HepG2 (cell line): ENCODE results near the gene MFSD6. TPM values are rescaled to one million over a fixed set of nuclear protein-coding genes. Genes with fewer than 3 reads are reported as not detected.
"Not testable (repeated sequence)": the region's sequence is repeated elsewhere in the genome, so short reads cannot be mapped to it uniquely, and the experiment has no call there.

Experiments
- ATAC-seq: fragments of 200-7000 bp; cut with Tn5 transposase; 3 replicates; pipeline ENCODE4 v1.9.1; 2020; ENCODE audit warnings: mild to moderate bottlenecking, moderate library complexity
- BruUV-seq: library from RNA; stranded (reverse); fragments of 400-500 nt; replicated peaks from 2 replicates; lab custom pipeline; 2021; lab: Mats Ljungman, UMichigan
- CTCF ChIA-PET: fragments of 300-600 bp; formaldehyde crosslinking; extraction: SDS; loops from one replicate; lab custom pipeline; 2021; ENCODE audit warnings: low total read pairs, inconsistent platforms, low intra/inter-chr PET ratio; lab: Yijun Ruan, JAX
- POLR2A ChIA-PET: fragments of 350-600 bp; sonication (Branson Sonifier 250); formaldehyde crosslinking; loops from one replicate; lab custom pipeline; 2020; ENCODE audit warnings: antibody characterized with exemption, inconsistent platforms; lab: Yijun Ruan, JAX
- DNase-seq: peaks from one replicate; pipeline ENCODE4 v3.0.0-alpha.2; 2015; ENCODE audit warnings: low spot score
- FAIRE-seq: peaks from 3 replicates; lab custom pipeline; 2011; peaks lifted over from hg19 to GRCh38; lab: Jason Lieb, UNC
- H2AFZ ChIP-seq: one replicate; pipeline ENCODE4 v1.6.1; 2011; ENCODE audit warnings: low read length, inconsistent platforms
- H3K27ac ChIP-seq: fragments of 300-600 bp; 3 replicates; pipeline ENCODE4 v1.8.0; 2011; ENCODE audit warnings: mixed run types, mild to moderate bottlenecking, mixed read lengths, low read length, inconsistent platforms; ENCODE audit not compliant: insufficient read depth; ENCODE audit errors: extremely low read length
- H3K27me3 ChIP-seq, 2 experiments: fragments of 200-600 bp in 1 of 2; 2 replicates in 1 of 2; 3 replicates in 1 of 2; pipeline versions ENCODE4 v1.6.0 to v1.8.0; 2011; ENCODE audit warnings: low read length in 2 of 2, mild to moderate bottlenecking in 2 of 2, moderate library complexity in 2 of 2, inconsistent platforms in 1 of 2; ENCODE audit not compliant: insufficient read depth in 2 of 2, control insufficient read depth in 1 of 2
- H3K36me3 ChIP-seq, 2 experiments: fragments of 200-600 bp in 1 of 2; replicated peaks in 1 of 2; 2 replicates in 1 of 2; 3 replicates in 1 of 2; pipeline versions ENCODE4 v1.5.1 to v1.8.0; 2011; ENCODE audit warnings: low read length in 2 of 2, inconsistent platforms in 1 of 2; ENCODE audit not compliant: insufficient read depth in 2 of 2, control insufficient read depth in 1 of 2
- H3K4me1 ChIP-seq: 2 replicates; pipeline ENCODE4 v1.5.1; 2012; ENCODE audit warnings: low read length, inconsistent platforms; ENCODE audit not compliant: insufficient read depth
- H3K4me2 ChIP-seq: 2 replicates; pipeline ENCODE4 v1.6.0; 2011; ENCODE audit warnings: low read depth, low read length, inconsistent platforms
- H3K4me3 ChIP-seq, 3 experiments: fragments of 200-600 bp in 1 of 3; sonication (generic), shearing (Covaris generic) in 1 of 3; replicated peaks in 1 of 3; 2 replicates each; pipeline ENCODE4 v1.5.1; 2011 to 2016; ENCODE audit warnings: low read length in 3 of 3, inconsistent platforms in 2 of 3, low read depth in 2 of 3, mild to moderate bottlenecking in 2 of 3, control low read depth in 1 of 3, mixed read lengths in 1 of 3; ENCODE audit not compliant: insufficient read depth in 1 of 3
- H3K79me2 ChIP-seq: one replicate; pipeline ENCODE4 v1.6.1; 2011; ENCODE audit warnings: low read length, inconsistent platforms; ENCODE audit not compliant: insufficient read depth
- H3K9ac ChIP-seq: 2 replicates; pipeline ENCODE4 v1.6.0; 2011; ENCODE audit warnings: mild to moderate bottlenecking, low read depth, low read length, inconsistent platforms; ENCODE audit not compliant: insufficient read depth
- H3K9me3 ChIP-seq: 2 replicates; pipeline ENCODE4 v1.5.1; 2012; ENCODE audit warnings: mild to moderate bottlenecking, low read length
- H4K20me1 ChIP-seq: 2 replicates; pipeline ENCODE4 v1.6.0; 2011; ENCODE audit warnings: inconsistent platforms, mild to moderate bottlenecking, low read length, moderate library complexity; ENCODE audit not compliant: insufficient read depth
- ATF4 ChIP-seq, 2 experiments: fragments of 450-650 bp in 1 of 2; sonication (generic) in 1 of 2; formaldehyde crosslinking; IDR thresholded peaks; 2 replicates each; pipeline versions ENCODE4 v1.5.0 to v1.8.0; 2020 to 2022; ENCODE audit warnings: mild to moderate bottlenecking in 1 of 2, missing genetic modification reagents in 1 of 2
- MAFF ChIP-seq: IDR thresholded peaks from 2 replicates; pipeline ENCODE4 v1.6.1; 2011; ENCODE audit warnings: low read depth, low read length, improper control_type of control experiment
- MAFK ChIP-seq, 2 experiments: IDR thresholded peaks in 1 of 2; conservative IDR thresholded peaks in 1 of 2; 2 replicates each; pipeline ENCODE4 v1.6.1; 2011; ENCODE audit warnings: improper control_type of control experiment in 2 of 2, low read length in 2 of 2
- ZNF550 ChIP-seq: sonication (generic); formaldehyde crosslinking; IDR thresholded peaks from 2 replicates; pipeline ENCODE4 v1.4.0; 2020; ENCODE audit warnings: mild to moderate bottlenecking, missing genetic modification reagents, borderline replicate concordance
- ZNF562 ChIP-seq: sonication (generic); formaldehyde crosslinking; IDR thresholded peaks from 2 replicates; pipeline ENCODE4 v1.8.0; 2022; ENCODE audit warnings: missing genetic modification reagents, borderline replicate concordance
- WGBS: methylation state at CpG from one replicate; pipeline ENCODE4 v1.1.6; 2017; ENCODE audit warnings: low lambda C conversion rate; 5-methylcytosine and 5-hydroxymethylcytosine counted together
- in situ Hi-C: cut with HindIII; loops from 2 replicates; pipeline ENCODE4 v1.10.0; 2017; ENCODE audit warnings: low pct_unique_long_range_greater_than_20kb; ENCODE audit not compliant: extremely low pct_ligation_motif_present
- intact Hi-C: fragments of 100-400 bp; cut with micrococcal nuclease; formaldehyde crosslinking; loops from one replicate; pipeline ENCODE4 v1.10.0; 2022; ENCODE audit not compliant: unreplicated experiment
- polyA plus RNA-seq, 8 experiments: library from polyadenylated mRNA; depleted of rRNA in 3 of 8; stranded (reverse) in 7 of 8; unstranded in 1 of 8; fragments of >200 nt; fragmentation: Illumina TruSeq in 4 of 8; extraction: Trizol in 4 of 8; gene quantifications; 2 replicates each; pipeline versions ENCODE4 v1.2.1 to v1.2.3, GENCODE V29; 2011 to 2016; ENCODE audit warnings: low read depth in 4 of 8, missing spikeins in 1 of 8, mixed read lengths in 1 of 8; ENCODE audit not compliant: insufficient read depth in 1 of 8
- total RNA-seq, 5 experiments: library from RNA; depleted of rRNA; stranded (reverse); fragments of >200 nt; fragmentation: Illumina TruSeq; extraction: Trizol; gene quantifications; 2 replicates each; pipeline ENCODE4 v1.2.3, GENCODE V29; 2016; ENCODE audit warnings: low read depth in 1 of 5

The MFSD6 gene
- total and polyA plus RNA-seq, 2 of the 13 experiments (the other 11 are each of a cell fraction or from before 2014, with no cell fraction given): 0.92 to 1.4 TPM

DNA sequence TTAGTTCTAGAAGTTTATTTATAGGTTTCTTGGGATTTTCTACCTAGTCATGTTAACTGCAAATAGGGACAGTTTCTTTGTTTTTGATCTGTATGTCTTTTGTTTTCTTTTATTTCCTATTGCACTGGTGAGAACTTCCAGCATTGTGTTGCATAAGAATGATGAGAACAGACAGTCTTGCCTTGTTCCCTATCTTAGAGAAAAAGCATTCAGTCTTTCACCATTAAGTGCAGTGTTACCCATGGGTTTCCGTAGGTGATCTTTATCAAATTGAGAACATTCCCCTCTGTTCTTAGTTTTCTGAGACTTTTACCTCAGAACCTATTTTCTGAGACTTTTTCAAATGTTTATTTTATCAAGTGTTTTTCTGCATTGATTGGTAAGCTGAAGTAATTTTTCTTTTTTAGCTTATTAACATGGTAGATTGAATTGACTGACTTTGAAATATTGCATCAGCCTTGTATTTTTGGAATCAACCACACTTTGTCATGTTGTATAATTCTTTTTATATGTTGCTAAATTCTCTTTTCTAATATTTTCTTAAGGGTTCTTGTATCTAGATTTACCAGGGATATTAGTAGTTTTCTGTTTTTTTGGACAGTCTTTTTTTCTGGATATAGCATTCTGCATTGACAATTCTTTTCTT is 17.2 kb downstream of the MFSD6 start:
- H2AFZ ChIP-seq: no peak overlapping the region
- no peaks in the 10 kb centered on the region for H3K4me1 ChIP-seq
- in situ Hi-C loops: no loop called here
- POLR2A ChIA-PET: no interaction called here
- CTCF ChIA-PET: no interaction called here
- H3K27ac ChIP-seq: no peak overlapping the region
- H3K27me3 ChIP-seq: no peaks in the 10 kb centered on the region
- no peak for FAIRE-seq
- TF ChIP-seq ZNF550 (CRISPR knock-in tag) (no peak), ATF4 (CRISPR knock-in tag; IDR thresholded peaks at IDR 0.05) (peak in 1 of 2 experiments; percentile 67; a peak in 1 of 4 replicates)
- TF ChIP-seq, all 625 proteins: peak for 1
- BruUV-seq: no TSS peak
- Histone ChIP-seq H3K9ac (no peak overlapping the region), H4K20me1 (no peaks in the 10 kb centered on the region), H3K79me2 (no peaks in the 10 kb centered on the region), H3K9me3 (no peaks in the 10 kb centered on the region), H3K36me3 (no peaks in the 10 kb centered on the region), H3K4me2 (no peak overlapping the region), H3K4me3 (no peak overlapping the region)
- DNase-seq: no peak
- intact Hi-C loops: no loop called here
- 31% methylated on average over 1 of the region's 1 CpG for WGBS
- no peak for ATAC-seq

DNA sequence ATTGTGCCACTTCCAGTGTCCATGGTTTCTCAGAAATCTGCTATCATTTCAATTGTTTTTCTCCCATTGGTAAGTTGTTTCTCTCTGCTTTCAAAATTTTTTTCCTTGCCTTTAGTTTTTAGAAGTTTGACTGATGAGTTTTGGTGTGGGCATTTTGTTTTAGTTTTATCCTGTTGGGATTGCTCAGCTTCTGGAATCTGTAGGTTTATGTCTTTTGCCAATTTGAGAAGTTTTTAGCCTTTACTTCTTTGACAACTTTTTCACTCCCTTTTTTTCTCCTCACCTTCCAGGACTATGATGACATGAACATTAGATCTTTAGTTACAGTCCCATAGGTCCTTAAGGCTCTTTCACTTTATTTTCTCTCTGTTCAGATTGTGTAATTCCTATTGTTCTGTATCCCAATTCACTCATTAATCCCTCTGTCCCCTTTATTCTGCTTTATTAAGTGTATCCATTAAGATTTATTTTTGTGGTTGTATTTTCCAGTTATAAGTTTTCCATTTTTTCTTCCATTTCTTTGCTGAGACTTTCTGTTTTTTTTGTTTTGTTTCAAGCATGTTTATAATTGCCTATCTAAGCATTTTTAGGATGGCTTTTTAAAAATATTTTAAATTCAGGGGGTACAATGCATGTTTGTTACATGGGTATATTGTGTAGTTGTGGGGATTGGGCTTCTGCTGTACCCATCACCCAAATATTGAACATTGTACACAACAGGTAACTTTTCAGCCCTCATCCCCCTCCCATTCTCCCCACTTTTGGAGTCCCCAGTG is 17.9 kb downstream of the MFSD6 start:
- CTCF ChIA-PET: no interaction called here
- TF ChIP-seq MAFK (conservative IDR thresholded peaks at IDR 0.05 in 1 of 2, IDR thresholded peaks at IDR 0.05 in 1 of 2; ENCODE audit: low read length in 2 of 2) (peak; percentile 82 to 93), ZNF562 (CRISPR knock-in tag) (no peak), MAFF (peak; percentile 84)
- POLR2A ChIA-PET: no interaction called here

GRCh38 chr2:190430866-190431265 is 22.7 kb downstream of the MFSD6 start:
- FAIRE-seq, H3K27ac ChIP-seq, ATAC-seq, BruUV-seq, H3K4me1 ChIP-seq, H4K20me1 ChIP-seq, H3K27me3 ChIP-seq, DNase-seq, in situ Hi-C loops, H3K9me3 ChIP-seq, H3K36me3 ChIP-seq, H3K79me2 ChIP-seq, H2AFZ ChIP-seq, H3K4me3 ChIP-seq, POLR2A ChIA-PET, H3K4me2 ChIP-seq, CTCF ChIA-PET, H3K9ac ChIP-seq: not testable (repeated sequence)
- 88% methylated on average over 11 of the region's 26 CpGs for WGBS
- intact Hi-C loops: loop anchor here (10.0 kb wide), 1 partner anchor 1944 kb away; no protein-coding TSS in a partner anchor

More for the DNA sequence above, 17.9 kb downstream of the MFSD6 start:
- Histone ChIP-seq H3K27ac (no peak overlapping the region), H3K4me1 (no peaks in the 10 kb centered on the region), H3K4me2 (no peak overlapping the region), H4K20me1 (no peaks in the 10 kb centered on the region), H2AFZ (no peak overlapping the region), H3K4me3 (no peak overlapping the region), H3K9me3 (no peaks in the 10 kb centered on the region), H3K36me3 (no peaks in the 10 kb centered on the region), H3K27me3 (no peaks in the 10 kb centered on the region), H3K79me2 (no peaks in the 10 kb centered on the region), H3K9ac (no peak overlapping the region)
- no TSS peak for BruUV-seq
- in situ Hi-C loops: no loop called here
- intact Hi-C loops: no loop called here
- DNase-seq (no peak), ATAC-seq (no peak), FAIRE-seq (no peak)
